Right lobe of liver (tissue), 6 donors: ENCODE results near the gene ITFG2. TPM values are rescaled to one million over a fixed set of nuclear protein-coding genes. Genes with fewer than 3 reads are reported as not detected.

ENCODE experiments used
- ATAC-seq, 4 donors: fragments of 200-7000 bp; cut with Tn5 transposase; one replicate each; pipeline ENCODE4 v1.9.1; 2020; ENCODE audit warnings: mild to moderate bottlenecking in 4 of 4, moderate library complexity in 4 of 4
- DNase-seq, 3 donors: peaks; one replicate each; pipeline ENCODE4 v3.0.0-alpha.2; 2020
- H3K27ac ChIP-seq, 3 donors: fragments of 200-600 bp; one replicate each; pipeline ENCODE4 v1.8.0; 2022
- H3K27me3 ChIP-seq, 2 donors: fragments of 200-600 bp; one replicate each; pipeline ENCODE4 v1.8.0; 2022
- H3K36me3 ChIP-seq, 4 donors: fragments of 200-600 bp; sonication (generic) in 1 of 4; one replicate each; pipeline versions ENCODE4 v1.5.1 to v1.8.0; 2017 to 2022; ENCODE audit warnings: control low read depth in 1 of 4
- H3K4me1 ChIP-seq, 4 donors: fragments of 200-600 bp; sonication (generic) in 1 of 4; one replicate each; pipeline versions ENCODE4 v1.5.1 to v1.8.0; 2017 to 2022; ENCODE audit warnings: control low read depth in 1 of 4
- H3K4me3 ChIP-seq, 3 donors: fragments of 200-600 bp; one replicate each; pipeline ENCODE4 v1.8.0; 2022
- H3K9me3 ChIP-seq, 4 donors: fragments of 200-600 bp; sonication (generic) in 1 of 4; one replicate each; pipeline versions ENCODE4 v1.5.1 to v1.8.0; 2017 to 2022; ENCODE audit warnings: control low read depth in 1 of 4
- POLR2A ChIP-seq: fragments of 450-650 bp; IDR thresholded peaks from one replicate; pipeline ENCODE4 v1.6.1; 2017; ENCODE audit warnings: antibody characterized with exemption, mild to moderate bottlenecking
- WGBS: methylation state at CpG from one replicate; pipeline ENCODE4 v1.1.6; 2018; ENCODE audit warnings: low coverage, low lambda C conversion rate; ENCODE audit not compliant: insufficient coverage; ENCODE audit errors: missing lambda C conversion rate; 5-methylcytosine and 5-hydroxymethylcytosine counted together
- intact Hi-C, 2 donors: fragments of 100-400 bp; cut with DNase I; formaldehyde crosslinking; loops; one replicate each; pipeline versions ENCODE4 v1.11.2 to v1.14.1; 2022
- total RNA-seq, 6 experiments: library from RNA; depleted of rRNA in 2 of 6; stranded (reverse); fragments of >200 nt in 2 of 6; fragmentation: NEBNext Ultra II Directional in 3 of 6; extraction: Animal tissue kit (Norgen Biotek cat#: 25700) in 3 of 6; gene quantifications; one replicate each; pipeline versions ENCODE4 v1.1.0 to v1.2.4, GENCODE V29; 2016 to 2023
- TF ChIP-seq, protein P1 (sequence below), 4 donors: fragments of 200-600 bp in 3 of 4; fragments of 450-650 bp in 1 of 4; IDR thresholded peaks; one replicate each; pipeline versions ENCODE4 v1.5.1 to v1.8.0; 2016 to 2022; ENCODE audit warnings: antibody characterized with exemption in 4 of 4, mild to moderate bottlenecking in 2 of 4
- donor health status: DM: no; HTN: yes; CAD: no.
- donor health status: DM: no; HTN: no; CAD: no.
- donor health status: DM: no; HTN: no; CAD: no.
- donor health status: DM: no; HTN: yes; CAD: no.
- donor health status: DM: no; HTN: yes; CAD: no.

Gene ITFG2
- total RNA-seq, 6 experiments from 2014 or later: 11.3 to 20.5 (median 14.4) TPM

DNA sequence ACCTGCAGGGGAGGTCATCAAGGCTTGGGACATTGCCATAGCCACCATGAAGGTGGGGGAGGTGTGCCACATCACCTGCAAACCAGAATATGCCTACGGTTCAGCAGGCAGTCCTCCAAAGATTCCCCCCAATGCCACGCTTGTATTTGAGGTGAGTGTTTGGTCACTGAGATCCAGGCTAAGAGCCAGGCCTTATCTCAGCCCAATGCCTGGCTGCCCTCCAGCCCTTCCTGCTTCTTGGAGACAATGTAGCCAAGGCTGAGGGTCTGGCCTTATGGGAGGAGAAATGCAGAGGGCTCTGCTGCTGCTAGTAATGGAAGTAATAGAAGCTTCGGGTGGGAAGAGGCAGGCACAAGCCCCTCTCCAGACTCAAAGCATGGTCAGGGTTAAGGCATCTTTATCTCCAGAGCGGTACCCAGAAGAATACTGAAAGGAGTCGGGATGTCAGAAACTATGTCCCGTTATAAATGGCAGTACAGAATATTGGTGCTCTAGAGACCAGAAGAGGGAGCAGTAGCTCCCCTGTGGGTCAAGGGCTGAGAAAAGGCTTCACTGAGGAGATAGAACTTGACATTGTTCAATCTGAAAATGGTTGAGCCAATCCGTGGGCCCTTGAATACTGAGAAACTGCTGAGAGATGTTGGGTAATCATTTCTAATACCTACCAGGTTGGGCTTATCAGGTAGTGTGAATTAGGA, 14.6 kb upstream of the ITFG2 start:
- Histone ChIP-seq H3K27ac (no peak overlapping the region), H3K4me3 (no peak overlapping the region)

DNA sequence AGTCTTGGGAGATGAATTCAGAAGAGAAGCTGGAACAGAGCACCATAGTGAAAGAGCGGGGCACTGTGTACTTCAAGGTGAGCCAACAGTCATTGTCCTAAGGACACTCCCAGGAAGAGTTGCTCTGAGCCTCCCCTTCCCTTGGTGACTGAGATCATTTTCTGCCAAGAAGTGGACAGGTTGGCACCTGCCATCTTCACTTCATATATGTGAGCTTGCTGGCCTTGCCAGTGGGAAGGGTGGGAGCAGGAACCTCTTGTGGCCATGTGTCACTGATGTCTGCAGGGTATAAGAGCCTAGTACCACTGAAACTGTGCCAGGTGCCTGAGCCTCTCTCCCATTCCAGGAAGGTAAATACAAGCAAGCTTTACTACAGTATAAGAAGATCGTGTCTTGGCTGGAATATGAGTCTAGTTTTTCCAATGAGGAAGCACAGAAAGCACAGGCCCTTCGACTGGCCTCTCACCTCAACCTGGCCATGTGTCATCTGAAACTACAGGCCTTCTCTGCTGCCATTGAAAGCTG, 12.4 kb upstream of the ITFG2 start:
- H3K36me3 ChIP-seq: peaks cover 13 to 85% (median 40%) of the 10 kb centered on the region in 4 donors
- H3K4me3 ChIP-seq: no peak overlapping the region
- TF ChIP-seq, protein P1, sequence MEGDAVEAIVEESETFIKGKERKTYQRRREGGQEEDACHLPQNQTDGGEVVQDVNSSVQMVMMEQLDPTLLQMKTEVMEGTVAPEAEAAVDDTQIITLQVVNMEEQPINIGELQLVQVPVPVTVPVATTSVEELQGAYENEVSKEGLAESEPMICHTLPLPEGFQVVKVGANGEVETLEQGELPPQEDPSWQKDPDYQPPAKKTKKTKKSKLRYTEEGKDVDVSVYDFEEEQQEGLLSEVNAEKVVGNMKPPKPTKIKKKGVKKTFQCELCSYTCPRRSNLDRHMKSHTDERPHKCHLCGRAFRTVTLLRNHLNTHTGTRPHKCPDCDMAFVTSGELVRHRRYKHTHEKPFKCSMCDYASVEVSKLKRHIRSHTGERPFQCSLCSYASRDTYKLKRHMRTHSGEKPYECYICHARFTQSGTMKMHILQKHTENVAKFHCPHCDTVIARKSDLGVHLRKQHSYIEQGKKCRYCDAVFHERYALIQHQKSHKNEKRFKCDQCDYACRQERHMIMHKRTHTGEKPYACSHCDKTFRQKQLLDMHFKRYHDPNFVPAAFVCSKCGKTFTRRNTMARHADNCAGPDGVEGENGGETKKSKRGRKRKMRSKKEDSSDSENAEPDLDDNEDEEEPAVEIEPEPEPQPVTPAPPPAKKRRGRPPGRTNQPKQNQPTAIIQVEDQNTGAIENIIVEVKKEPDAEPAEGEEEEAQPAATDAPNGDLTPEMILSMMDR (IDR thresholded peaks at IDR 0.05): no peak
- no peak for TF ChIP-seq POLR2A
- H3K4me1 ChIP-seq: peaks cover 0 to 24% (median 8%) of the 10 kb centered on the region in 4 donors
- H3K27ac ChIP-seq: no peak overlapping the region
- 100% methylated on average over 1 of the region's 3 CpGs for whole genome bisulfite sequencing
- H3K9me3 ChIP-seq: no peaks in the 10 kb centered on the region
- intact Hi-C loops: no loop called here
- no peak for DNase-seq
- no peak for ATAC-seq
- no peaks in the 10 kb centered on the region for H3K27me3 ChIP-seq

More for the DNA sequence above, 14.6 kb upstream of the ITFG2 start:
- 44% methylated on average over 6 of the region's 7 CpGs for WGBS
- intact Hi-C loops: no loop called here
- H3K9me3 ChIP-seq: no peaks in the 10 kb centered on the region
- H3K36me3 ChIP-seq: peaks cover 11 to 62% (median 32%) of the 10 kb centered on the region in 4 donors
- TF ChIP-seq, protein P1 (IDR thresholded peaks at IDR 0.05): peak in 2 of 4 donors; percentile 5 to 17
- no peak for TF ChIP-seq POLR2A
- ATAC-seq (no peak), DNase-seq (peak in 2 of 3 donors; percentile 52 to 57)
- H3K4me1 ChIP-seq: peaks cover 0 to 25% (median 8%) of the 10 kb centered on the region in 4 donors
- no peaks in the 10 kb centered on the region for H3K27me3 ChIP-seq

- Histone ChIP-seq H3K36me3 (peaks cover 13 to 86% (median 40%) of the 10 kb centered on the region in 4 donors), H3K27me3 (no peaks in the 10 kb centered on the region), H3K27ac (no peak overlapping the region), H3K9me3 (no peaks in the 10 kb centered on the region), H3K4me1 (peaks cover 0 to 22% (median 7%) of the 10 kb centered on the region in 4 donors), H3K4me3 (no peak overlapping the region)
- ATAC-seq (no peak), DNase-seq (no peak)
- WGBS: 69% methylated on average over 12 of the region's 16 CpGs
- TF ChIP-seq POLR2A: no peak
- TF ChIP-seq, protein P1 (IDR thresholded peaks at IDR 0.05): no peak
- intact Hi-C loops: no loop called here
Observed at GRCh38 chr12:2801044-2801783, 11.3 kb upstream of the ITFG2 start.

GRCh38 chr12:2803635-2804392, 8.7 kb upstream of the ITFG2 start:
- no peak overlapping the region for H3K4me3 ChIP-seq
- ATAC-seq: peak in 1 of 4 donors; percentile 12
- no peaks in the 10 kb centered on the region for H3K9me3 ChIP-seq
- WGBS: 69% methylated on average over 5 of the region's 7 CpGs
- H3K4me1 ChIP-seq: peaks cover 0 to 4% (median 0%) of the 10 kb centered on the region in 4 donors
- H3K27ac ChIP-seq: peak overlapping the region in 1 of 3 donors; percentile 8
- H3K27me3 ChIP-seq: no peaks in the 10 kb centered on the region
- H3K36me3 ChIP-seq: peaks cover 9 to 64% (median 33%) of the 10 kb centered on the region in 4 donors
- DNase-seq: no peak
- TF ChIP-seq POLR2A: no peak
- TF ChIP-seq, protein P1 (IDR thresholded peaks at IDR 0.05): no peak
- intact Hi-C loops: no loop called here
